Stimulated activated CD8-positive, alpha-beta memory T cell treated with anti-CD3 and anti-CD28 coated beads, Interleukin-7, amount 100 ng/mL, for 1 hour (primary cell): ENCODE measurements around the gene SV2A.
"Not testable (repeated sequence)": the region's sequence is repeated elsewhere in the genome, so short reads cannot be mapped to it uniquely, and the experiment has no call there.

Experiments used
- DNase-seq, 2 donors: peaks; one replicate each; pipeline ENCODE4 v3.0.0-alpha.2; 2020; ENCODE audit warnings: low read depth in 2 of 2

Gene SV2A

GRCh38 chr1:149886396-149887195, 31.0 kb downstream of the SV2A start:
- peak; percentile 61 to 65 for DNase-seq

DNA sequence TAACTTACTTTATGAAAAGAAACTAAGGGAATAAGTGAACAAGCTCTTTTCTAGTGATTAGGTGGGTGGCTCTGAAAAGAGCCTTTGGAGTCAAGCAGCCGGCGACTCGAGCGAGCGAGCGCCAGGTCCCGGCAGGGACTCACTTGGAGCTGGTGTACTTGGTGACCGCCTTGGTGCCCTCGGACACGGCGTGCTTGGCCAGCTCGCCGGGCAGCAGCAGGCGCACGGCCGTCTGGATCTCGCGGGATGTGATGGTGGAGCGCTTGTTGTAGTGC, 31.6 kb downstream of the SV2A start:
- DNase-seq = not testable (repeated sequence)

DNA sequence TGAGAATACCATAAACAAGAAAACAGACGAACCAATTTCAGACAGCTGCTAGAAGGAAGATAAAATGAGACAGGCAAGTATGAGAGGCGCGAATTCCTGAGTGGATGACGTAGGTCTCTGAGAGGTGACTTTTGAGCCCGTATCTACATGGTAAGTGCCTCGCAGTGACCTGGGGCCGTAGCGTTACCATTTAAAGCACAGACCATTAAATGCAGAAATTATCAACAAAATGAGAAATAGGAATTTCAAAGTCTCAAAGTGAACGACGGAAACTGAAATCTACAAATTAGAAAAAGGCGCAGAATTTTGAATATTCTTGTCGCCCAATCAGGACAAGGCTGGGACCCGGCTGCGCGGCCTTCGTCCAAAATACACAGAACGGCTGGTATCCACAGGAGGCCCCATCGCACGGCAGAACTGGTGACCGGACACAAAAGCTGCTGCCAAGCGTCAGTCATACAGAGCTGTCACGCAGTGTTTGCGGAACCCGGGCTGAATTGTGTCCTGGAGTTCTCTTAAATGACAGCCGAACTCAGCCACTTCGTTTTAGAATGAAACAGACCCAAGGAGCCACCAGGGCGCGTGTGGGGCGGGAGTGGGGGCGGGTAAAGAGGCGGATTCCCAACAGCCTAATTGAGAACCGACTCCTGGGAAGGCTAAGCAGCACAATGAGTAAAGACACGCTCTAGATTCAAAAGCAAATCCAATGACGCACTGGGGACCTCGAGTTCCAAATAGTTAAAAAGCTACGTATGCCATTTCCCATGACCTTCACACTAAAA, 32.1 kb downstream of the SV2A start:
- DNase-seq = peak; percentile 16 to 24

DNA sequence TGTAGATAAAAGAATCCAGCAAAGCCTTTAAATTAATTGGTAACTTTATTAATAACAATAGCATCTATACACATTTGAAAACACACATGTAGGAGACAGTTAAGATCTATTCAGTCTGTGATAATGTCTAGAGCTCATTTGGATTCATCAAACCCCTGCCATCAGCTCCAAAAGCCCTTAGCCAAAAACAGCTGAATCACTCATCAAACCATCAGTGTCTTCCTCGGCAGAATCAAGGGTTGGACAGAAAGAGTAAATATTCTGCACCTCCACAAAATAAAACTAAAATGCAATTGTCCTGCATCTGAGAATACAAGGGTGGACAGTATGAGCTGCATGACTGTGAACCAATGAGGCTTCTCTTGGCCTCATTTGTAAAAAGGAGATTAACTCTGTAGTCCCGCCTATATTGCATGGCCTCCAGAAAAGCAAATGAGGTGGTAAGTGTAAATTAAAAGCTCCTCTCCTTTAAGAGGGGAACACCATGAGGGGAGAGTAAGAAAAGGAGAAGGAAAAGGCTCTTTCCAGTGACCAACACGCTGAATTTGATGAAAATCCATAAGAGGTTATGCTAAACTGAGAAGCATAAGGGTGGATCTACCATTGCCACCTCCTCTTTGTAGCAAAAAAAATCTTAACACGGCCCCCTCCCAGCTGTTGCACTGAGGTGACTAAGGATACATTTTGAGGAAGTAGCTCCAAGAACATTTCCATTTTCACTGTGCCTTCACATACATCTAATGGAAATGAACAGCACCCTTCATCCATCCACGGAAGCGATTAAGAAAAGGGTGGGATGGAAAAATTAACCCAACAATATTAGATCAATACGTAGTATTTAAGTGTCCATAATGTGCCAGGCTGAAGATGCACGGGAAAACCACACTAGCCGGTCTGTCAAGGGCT, 33.0 kb downstream of the SV2A start:
- DNase-seq = no peak

- DNase-seq = no peak
These were observed 33.9 kb downstream of the SV2A start for GRCh38 chr1:149883598-149884247.

DNA sequence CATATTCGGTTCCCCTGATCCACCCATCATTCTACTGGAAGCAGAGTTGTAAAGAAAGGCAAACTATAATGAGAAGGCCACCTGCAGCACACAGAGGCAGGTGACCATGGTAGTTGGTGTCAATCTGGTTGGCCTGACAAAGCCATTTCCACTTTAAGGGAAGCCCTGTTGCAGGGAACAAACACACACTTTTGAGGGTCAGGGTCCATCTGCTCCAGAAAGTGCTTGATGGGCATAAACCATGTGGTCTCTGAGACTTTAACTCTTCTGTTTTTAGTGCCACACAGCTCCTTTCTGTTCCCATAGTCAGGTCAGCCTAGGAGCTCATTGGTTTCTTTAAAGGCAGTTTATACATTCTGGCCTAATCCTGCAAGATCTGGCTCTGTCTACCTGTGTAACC, 35.8 kb downstream of the SV2A start:
- DNase-seq = no peak

DNA sequence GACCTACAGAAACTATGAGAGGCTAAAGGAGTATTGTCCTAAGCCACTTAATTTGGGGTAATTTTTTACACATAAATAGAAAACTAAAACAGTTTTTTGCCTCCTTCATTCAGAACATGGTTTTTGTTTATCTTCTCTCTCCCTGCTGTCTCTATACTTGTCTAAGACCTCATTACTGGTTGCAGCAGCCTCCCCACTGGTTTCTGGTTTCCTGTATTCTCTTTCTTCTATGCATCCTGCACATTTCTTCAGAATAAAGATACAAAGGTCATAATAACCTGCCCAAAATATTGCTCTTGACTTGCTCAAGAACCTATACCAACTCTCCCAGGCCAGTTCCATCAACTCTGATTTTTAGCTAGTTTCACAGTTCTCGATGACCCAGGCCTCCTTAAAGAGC, 38.1 kb downstream of the SV2A start:
- no peak for DNase-seq

DNA sequence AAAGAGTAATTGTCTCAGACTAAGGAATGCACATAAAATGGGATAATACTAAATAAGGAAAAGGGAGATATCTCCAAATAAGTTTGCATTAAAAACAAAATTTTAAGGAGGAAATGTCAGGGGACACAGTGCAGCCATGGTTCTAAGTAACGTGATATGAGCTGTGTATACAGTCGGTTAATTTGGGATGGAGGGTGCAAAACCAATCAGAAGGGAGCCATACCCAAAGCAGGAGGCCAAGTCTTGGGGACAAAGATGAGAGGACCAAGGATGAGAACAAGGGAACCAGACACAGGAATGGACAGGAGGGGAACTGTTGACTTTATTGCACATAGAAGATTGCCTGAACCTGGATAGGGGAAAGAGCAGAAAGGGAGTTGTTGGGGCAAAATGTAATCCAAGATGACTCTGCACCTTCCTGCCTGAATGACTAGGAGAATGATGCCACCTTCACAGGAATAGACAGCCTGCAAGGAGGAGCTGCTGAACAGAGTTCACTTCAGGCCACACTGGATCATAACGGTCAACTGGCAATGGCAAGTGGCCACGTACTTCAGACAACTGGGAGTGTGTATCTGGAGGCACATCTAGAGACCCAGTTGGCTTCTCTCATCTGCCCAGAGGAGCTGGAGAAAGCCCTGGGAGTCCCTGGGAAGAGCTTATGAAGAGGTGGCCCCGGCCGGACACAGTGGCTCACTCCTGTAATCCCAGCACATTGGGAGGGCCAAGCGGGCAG, 40.3 kb downstream of the SV2A start:
- no peak for DNase-seq

DNA sequence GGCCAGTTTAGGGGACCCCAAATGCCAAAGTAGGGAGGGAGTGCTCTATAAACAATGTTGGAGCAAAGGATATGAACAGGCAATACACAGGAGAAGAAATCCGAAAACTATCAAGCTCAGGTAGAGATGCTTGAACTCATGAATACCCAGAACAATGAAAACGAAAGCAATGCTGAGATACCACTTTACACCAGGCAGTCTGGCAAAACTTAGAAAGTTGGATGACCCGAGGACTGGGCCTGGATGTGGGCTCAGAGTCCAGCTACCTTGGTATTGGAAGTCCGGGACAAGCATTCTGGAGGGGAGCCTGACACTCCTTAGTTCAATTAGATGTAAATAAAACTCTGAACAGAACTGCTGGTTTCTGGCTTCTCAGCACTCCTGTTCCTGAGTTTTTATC, 44.6 kb downstream of the SV2A start:
- DNase-seq = not testable (repeated sequence)

GRCh38 chr1:149866887-149867286, 50.8 kb downstream of the SV2A start:
- not testable (repeated sequence) for DNase-seq

DNA sequence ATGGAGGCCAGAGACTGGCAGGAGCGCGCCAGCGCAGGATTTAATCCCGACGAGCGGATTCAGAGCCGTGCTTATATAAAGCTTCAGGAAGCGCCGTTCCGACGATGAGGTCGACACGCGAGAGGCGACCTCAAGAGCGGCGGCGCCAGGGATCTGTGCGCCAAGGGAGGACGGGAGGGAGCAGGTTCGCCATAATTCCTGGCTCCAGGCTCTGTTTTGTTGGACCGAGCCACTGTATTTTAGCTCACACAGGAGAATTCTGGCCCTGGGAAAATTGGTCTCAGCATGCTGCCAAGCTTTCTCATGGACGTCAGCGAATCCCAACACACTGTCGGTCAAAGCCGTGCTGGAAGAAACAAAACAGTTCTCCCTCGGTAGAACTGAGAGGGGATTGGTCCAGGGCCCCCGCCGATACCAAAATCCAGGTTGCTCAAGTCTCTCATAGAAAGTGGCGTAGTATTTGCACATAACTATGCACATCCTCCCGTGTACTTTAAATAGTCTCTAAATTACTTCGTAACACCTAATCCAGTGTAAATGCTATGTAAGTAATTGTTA, 56.1 kb downstream of the SV2A start:
- DNase-seq = not testable (repeated sequence)

DNA sequence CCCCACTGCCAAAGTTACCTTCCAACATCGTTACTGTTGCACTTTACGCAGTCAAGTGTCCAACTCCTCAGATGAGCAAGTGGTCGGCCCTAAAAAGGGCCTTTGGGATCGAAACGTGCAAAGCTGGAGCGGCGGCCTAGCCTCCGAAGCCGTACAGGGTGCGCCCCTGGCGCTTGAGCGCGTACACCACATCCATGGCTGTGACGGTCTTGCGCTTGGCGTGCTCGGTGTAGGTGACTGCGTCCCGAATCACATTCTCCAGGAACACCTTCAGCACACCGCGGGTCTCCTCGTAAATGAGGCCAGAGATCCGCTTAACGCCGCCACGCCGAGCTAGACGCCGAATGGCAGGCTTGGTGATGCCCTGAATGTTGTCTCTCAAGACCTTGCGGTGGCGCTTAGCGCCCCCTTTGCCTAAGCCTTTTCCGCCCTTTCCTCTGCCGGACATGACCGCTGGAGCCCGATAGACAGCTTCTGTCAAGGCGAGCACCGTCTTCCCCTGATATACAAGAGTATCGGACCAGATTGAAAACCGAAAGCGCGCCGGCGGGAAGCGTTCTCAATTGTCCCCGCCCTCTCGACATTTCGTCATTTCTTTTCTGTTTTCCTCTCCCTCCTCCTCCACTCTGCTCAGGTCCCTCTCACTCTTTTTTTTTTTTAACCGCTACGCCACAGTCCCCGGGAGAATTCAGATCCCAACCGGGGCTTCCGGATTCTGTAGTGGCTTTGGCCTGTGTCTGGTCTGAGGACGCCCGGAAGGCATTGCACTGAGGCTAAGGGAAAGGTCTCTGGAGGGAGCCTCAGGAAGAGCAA, 56.8 kb downstream of the SV2A start:
- not testable (repeated sequence) for DNase-seq

DNA sequence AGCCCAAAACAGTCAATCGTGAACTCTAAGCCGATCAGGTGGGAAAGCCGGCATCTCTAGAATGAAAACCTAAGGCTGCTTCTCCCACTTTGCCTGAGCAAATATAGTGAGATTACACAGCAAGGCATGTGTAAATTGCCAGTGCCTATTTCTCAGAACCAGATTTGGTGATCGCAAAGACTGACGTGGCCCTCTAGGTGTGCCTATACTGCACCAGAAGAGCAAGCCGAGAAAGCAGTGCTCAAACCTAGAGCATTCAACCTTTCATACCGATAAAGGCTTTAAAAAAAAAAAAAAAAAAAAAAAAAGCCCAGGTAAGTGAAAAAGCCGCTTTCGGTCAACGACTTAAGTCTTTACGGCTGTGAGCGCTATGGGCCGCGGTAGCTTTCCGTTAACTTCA, 57.4 kb downstream of the SV2A start:
- DNase-seq = not testable (repeated sequence)
